ENCODE measurements around the gene LDLR.

GRCh38 chr19:11152318-11153062 is 63.2 kb downstream of the LDLR start:
- TF ChIP-seq CTCF (IDR thresholded peaks at IDR 0.05) (no peak), POLR2A (IDR thresholded peaks at IDR 0.05) (no peak)
